AG04450 (cell line): Measurements from ENCODE around the gene NHLRC4. TPM values are rescaled to one million over a fixed set of nuclear protein-coding genes. Genes with fewer than 3 reads are reported as not detected.

Experiments
- CTCF ChIA-PET: fragments of 300-600, 350-600 bp; formaldehyde crosslinking; extraction: SDS; loops from one replicate; lab custom pipeline; 2022; ENCODE audit warnings: antibody characterized with exemption, inconsistent platforms; lab: Charles Lee
- POLR2A ChIA-PET: fragments of 350-600 bp; formaldehyde crosslinking; extraction: SDS; loops from one replicate; lab custom pipeline; 2021; ENCODE audit warnings: antibody characterized with exemption, inconsistent platforms; lab: Yijun Ruan, JAX
- DNase-seq: peaks from one replicate; pipeline ENCODE4 v3.0.0-alpha.2; 2011; ENCODE audit warnings: low read depth, low spot score
- H3K27ac ChIP-seq: one replicate; pipeline ENCODE4 v1.5.1; 2012; ENCODE audit warnings: low read depth, low read length, control low read depth
- H3K27me3 ChIP-seq: one replicate; pipeline ENCODE4 v1.6.0; 2012; ENCODE audit warnings: low read length; ENCODE audit not compliant: control insufficient read depth, insufficient read depth
- H3K4me3 ChIP-seq: 2 replicates; pipeline ENCODE4 v1.5.1; 2011; ENCODE audit warnings: mild to moderate bottlenecking, low read depth, low read length, control low read depth
- H3K9me3 ChIP-seq: 2 replicates; pipeline ENCODE4 v1.5.1; 2012; ENCODE audit warnings: low read length; ENCODE audit not compliant: control insufficient read depth, insufficient read depth
- polyA plus RNA-seq: library from polyadenylated mRNA; depleted of rRNA; stranded (reverse); fragments of >200 nt; gene quantifications from 2 replicates; pipeline ENCODE4 v1.2.3, GENCODE V29; 2011
- TF ChIP-seq, protein P1 (sequence below): IDR thresholded peaks from 2 replicates; pipeline ENCODE4 v1.5.1; 2011; ENCODE audit warnings: low read depth, low read length, control low read depth, inconsistent platforms

The NHLRC4 gene
- polyA plus RNA-seq, 1 experiment, result 0.45 TPM

DNA sequence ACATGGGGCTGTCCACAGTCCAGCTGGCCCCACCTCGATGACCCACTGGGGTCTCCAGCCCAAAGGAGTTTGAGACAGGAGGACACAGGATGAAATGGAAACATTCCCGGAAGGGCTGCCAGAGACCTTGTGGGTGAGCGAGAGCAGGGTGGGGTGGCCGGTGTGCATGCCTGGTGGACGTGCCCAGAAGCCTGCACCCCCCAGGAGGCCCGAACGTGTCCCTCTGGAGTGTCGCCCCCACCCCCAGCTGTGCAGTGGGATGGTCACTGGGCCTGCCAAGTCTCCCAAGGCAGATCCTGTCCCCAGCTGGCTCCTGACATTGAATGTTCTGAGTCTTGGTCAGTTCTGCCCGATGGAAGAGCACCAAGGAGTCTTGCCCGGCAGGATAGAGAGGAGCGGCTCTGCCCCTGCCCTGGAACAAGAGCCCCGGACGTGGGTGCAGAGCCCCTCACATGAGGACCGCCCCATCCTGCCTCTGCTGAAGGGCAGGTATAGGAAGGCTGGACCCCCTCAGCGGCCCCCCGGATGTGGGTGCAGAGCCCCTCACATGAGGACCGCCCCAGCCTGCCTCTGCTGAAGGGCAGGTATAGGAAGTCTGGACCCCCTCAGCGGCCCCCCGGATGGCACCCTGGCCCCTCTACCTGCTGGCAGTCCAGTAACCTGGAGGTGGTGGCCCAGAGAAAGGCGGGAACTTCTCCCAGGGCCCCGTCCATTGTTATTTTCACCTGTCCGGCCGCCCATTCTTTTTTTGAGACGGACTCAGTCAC lies 42.3 kb upstream of the NHLRC4 start:
- DNase-seq, result no peak
- TF ChIP-seq, protein P1, sequence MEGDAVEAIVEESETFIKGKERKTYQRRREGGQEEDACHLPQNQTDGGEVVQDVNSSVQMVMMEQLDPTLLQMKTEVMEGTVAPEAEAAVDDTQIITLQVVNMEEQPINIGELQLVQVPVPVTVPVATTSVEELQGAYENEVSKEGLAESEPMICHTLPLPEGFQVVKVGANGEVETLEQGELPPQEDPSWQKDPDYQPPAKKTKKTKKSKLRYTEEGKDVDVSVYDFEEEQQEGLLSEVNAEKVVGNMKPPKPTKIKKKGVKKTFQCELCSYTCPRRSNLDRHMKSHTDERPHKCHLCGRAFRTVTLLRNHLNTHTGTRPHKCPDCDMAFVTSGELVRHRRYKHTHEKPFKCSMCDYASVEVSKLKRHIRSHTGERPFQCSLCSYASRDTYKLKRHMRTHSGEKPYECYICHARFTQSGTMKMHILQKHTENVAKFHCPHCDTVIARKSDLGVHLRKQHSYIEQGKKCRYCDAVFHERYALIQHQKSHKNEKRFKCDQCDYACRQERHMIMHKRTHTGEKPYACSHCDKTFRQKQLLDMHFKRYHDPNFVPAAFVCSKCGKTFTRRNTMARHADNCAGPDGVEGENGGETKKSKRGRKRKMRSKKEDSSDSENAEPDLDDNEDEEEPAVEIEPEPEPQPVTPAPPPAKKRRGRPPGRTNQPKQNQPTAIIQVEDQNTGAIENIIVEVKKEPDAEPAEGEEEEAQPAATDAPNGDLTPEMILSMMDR, result no peak
- ChIA-PET CTCF (no interaction called here), POLR2A (no interaction called here)
- Histone ChIP-seq H3K4me3 (no peak overlapping the region), H3K27me3 (no peaks in the 10 kb centered on the region), H3K27ac (no peak overlapping the region), H3K9me3 (no peaks in the 10 kb centered on the region; the same call in 1 of the 2 replicates)

DNA sequence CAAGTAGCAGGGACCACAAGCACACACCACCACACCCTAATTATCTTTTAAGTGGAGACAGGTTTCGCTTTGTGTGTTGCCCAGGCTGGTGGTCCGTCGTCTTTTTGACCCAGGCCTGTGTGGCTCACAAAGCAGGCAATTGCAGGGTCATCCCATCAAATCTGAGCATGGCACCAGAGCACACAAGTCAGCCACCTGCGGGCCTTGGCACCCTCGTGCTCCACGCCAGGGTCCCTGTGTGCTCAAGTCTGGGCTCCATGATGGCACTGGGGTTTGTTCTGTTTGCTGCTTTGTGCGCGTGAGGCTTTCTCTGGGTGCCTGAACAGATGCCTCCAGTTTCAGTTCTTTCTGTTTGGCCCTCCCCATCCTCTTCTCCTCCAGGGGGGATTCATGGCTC lies 41.7 kb upstream of the NHLRC4 start:
- no peak for DNase-seq
- TF ChIP-seq, protein P1, result no peak
- Histone ChIP-seq H3K27ac (peak overlapping the region; percentile 87), H3K4me3 (no peak overlapping the region), H3K27me3 (no peaks in the 10 kb centered on the region), H3K9me3 (no peaks in the 10 kb centered on the region; the same call in 1 of the 2 replicates)
- POLR2A ChIA-PET, result no interaction called here
- CTCF ChIA-PET, result no interaction called here

DNA sequence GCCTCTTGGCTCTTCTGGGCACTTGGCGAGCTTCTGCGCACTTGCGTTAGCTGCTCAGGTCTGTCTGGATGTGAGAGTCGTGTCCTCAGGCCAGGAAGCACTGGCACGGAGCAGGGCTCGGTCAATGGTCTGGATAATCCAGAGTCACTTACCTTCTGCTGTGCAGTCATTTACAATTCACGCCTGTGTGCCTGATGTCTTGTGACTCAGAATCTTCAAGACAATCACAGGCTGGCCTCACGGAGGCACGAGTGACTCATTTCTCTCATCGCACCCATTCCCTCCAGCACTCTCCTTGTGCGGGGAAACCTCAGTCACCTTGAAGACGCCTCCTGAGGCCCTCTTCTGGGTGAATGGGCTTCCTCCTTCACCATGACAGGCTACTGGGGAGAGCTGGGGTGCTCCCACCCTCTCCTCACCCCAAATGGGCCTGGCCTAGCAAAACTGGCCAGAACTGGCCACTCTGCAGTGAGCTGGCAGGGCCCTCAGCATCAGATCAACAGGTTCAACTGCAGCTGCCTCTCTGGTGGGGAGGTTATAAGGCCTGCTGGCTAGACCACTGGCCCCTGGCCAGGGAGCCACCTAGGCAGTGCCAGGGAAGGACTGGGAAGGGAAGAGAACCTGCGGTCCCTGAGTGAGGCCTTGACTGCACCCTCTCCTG lies 41.2 kb upstream of the NHLRC4 start:
- TF ChIP-seq, protein P1, result no peak
- peak overlapping the region; percentile 87 for H3K27ac ChIP-seq
- no peaks in the 10 kb centered on the region; the same call in 1 of the 2 replicates for H3K9me3 ChIP-seq
- peak; percentile 50 for DNase-seq
- peak overlapping the region; percentile 76 for H3K4me3 ChIP-seq
- POLR2A ChIA-PET, result interaction anchor here (0.5 to 1.0 kb wide), 2 partner anchors 8 to 10 kb away, joined by 4 read pairs; no protein-coding TSS in a partner anchor
- H3K27me3 ChIP-seq, result no peaks in the 10 kb centered on the region
- CTCF ChIA-PET, result no interaction called here

DNA sequence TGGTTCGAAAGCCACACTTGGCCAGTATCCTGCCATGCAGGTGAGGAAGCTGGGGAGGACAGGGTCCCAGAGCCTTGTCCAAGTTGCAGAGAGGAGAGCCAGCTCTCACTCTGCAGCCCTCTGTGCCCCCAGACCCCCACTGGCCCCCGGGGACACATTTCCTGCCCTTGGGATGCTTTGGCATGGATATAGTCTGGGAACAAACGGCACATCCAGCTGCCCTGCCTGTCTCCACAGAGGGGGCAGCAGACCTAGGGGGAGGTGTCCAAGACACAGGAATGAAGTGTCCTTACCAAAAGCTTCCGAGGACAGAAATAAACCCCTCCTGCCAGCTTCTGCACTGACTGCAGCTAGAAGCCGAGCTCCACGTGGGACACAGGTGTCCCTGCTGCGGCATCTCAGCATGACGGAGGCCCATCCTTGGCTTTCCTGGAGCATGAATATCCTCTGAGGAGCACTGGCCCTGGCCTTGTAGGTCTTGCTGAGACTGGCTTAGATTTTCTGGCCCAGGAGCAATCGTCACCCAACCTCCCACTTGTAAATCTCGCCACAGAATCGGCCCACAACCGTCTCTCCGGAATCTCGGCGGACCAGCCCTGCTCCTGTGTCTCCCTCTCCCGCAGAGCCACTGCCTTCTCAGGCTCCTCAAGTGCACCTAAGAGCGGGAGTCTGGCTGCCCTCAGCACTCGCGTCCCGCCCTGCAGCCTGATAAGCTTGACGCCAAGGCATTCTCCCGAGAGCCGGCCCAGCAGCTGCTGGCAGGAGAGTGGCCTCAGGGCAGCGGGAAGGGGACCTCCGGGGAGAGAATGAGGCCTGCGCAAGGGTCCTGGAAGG lies 40.4 kb upstream of the NHLRC4 start:
- peak overlapping the region; percentile 73 for H3K27ac ChIP-seq
- peak overlapping the region; percentile 76 for H3K4me3 ChIP-seq
- TF ChIP-seq, protein P1, result no peak
- DNase-seq, result no peak
- no peaks in the 10 kb centered on the region for H3K27me3 ChIP-seq
- H3K9me3 ChIP-seq, result no peaks in the 10 kb centered on the region; the same call in 1 of the 2 replicates
- POLR2A ChIA-PET, result interaction anchor here (0.5 to 1.3 kb wide), 5 partner anchors 9 to 110 kb away, joined by 3 to 4 read pairs (median 4); partner anchors contain the start of gene METTL26
- CTCF ChIA-PET, result no interaction called here
